ENCODE measurements around the gene KBTBD13.

GRCh38 chr15:65041787-65042186 lies 34.8 kb upstream of the KBTBD13 start:
- TF ChIP-seq POLR2A (IDR thresholded peaks at IDR 0.05) (no peak), EP300 (IDR thresholded peaks at IDR 0.05) (no peak)
